Measurements from ENCODE around the gene TMC5.

- TF ChIP-seq, protein P1, sequence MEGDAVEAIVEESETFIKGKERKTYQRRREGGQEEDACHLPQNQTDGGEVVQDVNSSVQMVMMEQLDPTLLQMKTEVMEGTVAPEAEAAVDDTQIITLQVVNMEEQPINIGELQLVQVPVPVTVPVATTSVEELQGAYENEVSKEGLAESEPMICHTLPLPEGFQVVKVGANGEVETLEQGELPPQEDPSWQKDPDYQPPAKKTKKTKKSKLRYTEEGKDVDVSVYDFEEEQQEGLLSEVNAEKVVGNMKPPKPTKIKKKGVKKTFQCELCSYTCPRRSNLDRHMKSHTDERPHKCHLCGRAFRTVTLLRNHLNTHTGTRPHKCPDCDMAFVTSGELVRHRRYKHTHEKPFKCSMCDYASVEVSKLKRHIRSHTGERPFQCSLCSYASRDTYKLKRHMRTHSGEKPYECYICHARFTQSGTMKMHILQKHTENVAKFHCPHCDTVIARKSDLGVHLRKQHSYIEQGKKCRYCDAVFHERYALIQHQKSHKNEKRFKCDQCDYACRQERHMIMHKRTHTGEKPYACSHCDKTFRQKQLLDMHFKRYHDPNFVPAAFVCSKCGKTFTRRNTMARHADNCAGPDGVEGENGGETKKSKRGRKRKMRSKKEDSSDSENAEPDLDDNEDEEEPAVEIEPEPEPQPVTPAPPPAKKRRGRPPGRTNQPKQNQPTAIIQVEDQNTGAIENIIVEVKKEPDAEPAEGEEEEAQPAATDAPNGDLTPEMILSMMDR (IDR thresholded peaks at IDR 0.05), result no peak
- TF ChIP-seq POLR2A (IDR thresholded peaks at IDR 0.05), result no peak
Observed at GRCh38 chr16:19382084-19382801, 35.4 kb upstream of the TMC5 start.
